ENCODE results near the gene CCNT2. TPM values are rescaled to one million over a fixed set of nuclear protein-coding genes. Genes with fewer than 3 reads are reported as not detected.

CCNT2 gene
- polyA plus RNA-seq, 1 donor: 46.9 TPM

DNA sequence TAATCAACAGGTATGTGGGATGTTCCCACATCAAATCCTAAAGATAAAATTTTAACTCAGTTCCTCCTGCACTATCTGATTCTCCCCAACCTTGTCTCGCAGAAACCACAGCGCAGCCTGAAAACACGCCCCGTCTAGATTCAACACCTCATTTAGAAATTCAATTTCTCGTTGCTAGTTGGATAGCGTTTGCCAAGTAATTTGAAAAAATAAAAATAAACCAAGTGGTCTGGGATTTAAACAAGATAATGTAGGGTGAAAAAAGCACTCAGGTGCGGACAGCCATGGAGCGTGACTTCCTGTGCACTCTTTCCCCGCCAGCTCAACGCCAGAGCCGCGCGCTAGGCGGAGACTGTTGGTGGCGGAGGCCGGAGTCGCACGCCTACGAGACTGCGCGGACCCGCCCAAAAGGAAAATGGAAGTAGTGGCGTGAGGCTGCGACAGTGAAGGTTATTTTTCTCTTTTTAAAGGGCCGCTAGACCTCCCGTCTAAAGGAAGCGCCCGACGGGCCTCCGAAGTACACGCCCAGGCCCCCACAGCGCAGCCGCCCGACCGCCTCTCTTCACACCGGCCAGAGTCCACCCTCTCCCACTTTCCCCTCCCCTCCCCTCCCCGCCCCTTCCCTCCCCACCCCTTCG is 615 bp upstream of the CCNT2 start:
- Histone ChIP-seq H3K27me3 (ENCODE audit: control insufficient read depth, insufficient read depth, low read length) (no peaks in the 10 kb centered on the region), H3K4me1 (ENCODE audit: control insufficient read depth, insufficient read depth, low read length) (no peaks in the 10 kb centered on the region), H3K9me3 (ENCODE audit: control insufficient read depth, low read depth, low read length) (peaks cover 6% of the 10 kb centered on the region), H3K36me3 (ENCODE audit: control insufficient read depth, insufficient read depth, low read length) (no peaks in the 10 kb centered on the region), H3K4me3 (ENCODE audit: low read length) (peak overlapping the region; percentile 53), H3K27ac (ENCODE audit: low read length) (peak overlapping the region; percentile 89)
- no CpG with 5 or more reads among the region's 38 CpGs for WGBS (ENCODE audit: insufficient coverage, low lambda C conversion rate)
- peak in 1 of 2 donors; percentile 99 for DNase-seq

DNA sequence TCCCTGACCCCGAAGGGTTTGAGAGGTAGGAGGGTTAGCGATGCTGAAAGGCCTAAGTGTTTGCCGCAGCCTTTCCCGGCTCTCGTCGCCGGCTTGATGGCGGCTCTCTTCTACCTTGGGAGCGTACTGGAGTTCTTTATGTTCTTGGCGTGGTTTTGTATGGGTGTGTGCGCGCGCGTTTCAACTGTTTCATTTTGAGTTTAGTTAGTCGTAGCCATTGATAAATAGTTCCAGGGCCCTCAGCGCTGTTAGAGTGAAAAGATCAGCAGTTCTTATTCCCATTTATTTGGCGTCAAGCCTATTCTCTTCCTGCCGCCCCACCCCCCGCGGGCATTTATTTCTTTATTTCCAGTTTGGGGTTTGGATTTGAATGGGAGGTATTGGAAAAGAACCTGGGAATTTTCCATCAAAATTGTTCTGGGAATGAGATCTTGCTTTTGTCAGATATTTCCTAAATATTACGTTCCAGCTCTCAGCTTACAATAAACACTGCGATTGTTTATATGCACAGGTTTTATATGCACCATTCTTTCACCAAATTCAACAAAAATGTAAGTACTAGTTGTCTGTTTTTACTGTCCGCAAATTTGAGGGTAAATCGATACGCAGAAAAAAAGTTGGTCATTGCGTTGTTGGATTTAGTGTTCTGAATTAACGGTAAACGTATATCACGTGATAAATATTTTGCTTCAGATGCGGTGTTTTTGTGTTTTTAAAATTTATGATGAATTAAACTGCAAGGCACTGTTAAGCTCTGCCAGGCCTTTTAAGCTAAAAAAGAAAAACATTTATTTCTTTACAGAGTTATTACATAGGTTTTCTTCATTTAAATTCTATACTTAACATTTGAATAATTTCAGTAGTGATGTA is 954 bp downstream of the CCNT2 start:
- peak overlapping the region; percentile 89 for H3K27ac ChIP-seq (ENCODE audit: low read length)
- peak overlapping the region; percentile 97 for H3K4me3 ChIP-seq (ENCODE audit: low read length)
- peak; percentile 9 to 10 for DNase-seq
- peaks cover 4% of the 10 kb centered on the region for H3K36me3 ChIP-seq (ENCODE audit: control insufficient read depth, insufficient read depth, low read length)
- no peaks in the 10 kb centered on the region for H3K9me3 ChIP-seq (ENCODE audit: control insufficient read depth, low read depth, low read length)
- WGBS (ENCODE audit: insufficient coverage, low lambda C conversion rate): 0% methylated on average over 6 of the region's 30 CpGs
- H3K4me1 ChIP-seq (ENCODE audit: control insufficient read depth, insufficient read depth, low read length): no peaks in the 10 kb centered on the region
- no peaks in the 10 kb centered on the region for H3K27me3 ChIP-seq (ENCODE audit: control insufficient read depth, insufficient read depth, low read length)

DNA sequence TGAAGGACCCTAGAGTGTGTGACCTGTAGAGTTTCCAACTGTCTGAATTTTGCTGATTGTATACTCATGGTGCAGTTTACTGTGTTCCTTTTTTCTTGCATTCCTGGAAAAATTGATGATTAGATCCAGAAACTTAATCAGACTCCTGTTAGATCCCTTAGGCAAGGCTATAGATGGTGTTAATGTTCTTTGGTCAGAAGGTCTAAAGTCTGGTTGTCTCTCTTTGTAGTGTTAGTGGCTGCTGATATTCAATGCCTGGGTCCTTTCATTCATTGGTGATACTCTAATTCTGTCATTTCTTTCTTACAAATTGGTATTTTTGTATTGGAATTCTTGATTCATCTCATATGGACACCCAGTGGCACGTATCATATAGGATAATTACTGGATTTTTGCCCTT is 6.3 kb downstream of the CCNT2 start:
- H3K36me3 ChIP-seq (ENCODE audit: control insufficient read depth, insufficient read depth, low read length): peaks cover 10% of the 10 kb centered on the region
- no peak overlapping the region for H3K4me3 ChIP-seq (ENCODE audit: low read length)
- H3K9me3 ChIP-seq (ENCODE audit: control insufficient read depth, low read depth, low read length): no peaks in the 10 kb centered on the region
- no peak overlapping the region for H3K27ac ChIP-seq (ENCODE audit: low read length)
- H3K27me3 ChIP-seq (ENCODE audit: control insufficient read depth, insufficient read depth, low read length): no peaks in the 10 kb centered on the region
- 100% methylated on average over 1 of the region's 1 CpG for WGBS (ENCODE audit: insufficient coverage, low lambda C conversion rate)
- no peaks in the 10 kb centered on the region for H3K4me1 ChIP-seq (ENCODE audit: control insufficient read depth, insufficient read depth, low read length)
- DNase-seq: no peak

DNA sequence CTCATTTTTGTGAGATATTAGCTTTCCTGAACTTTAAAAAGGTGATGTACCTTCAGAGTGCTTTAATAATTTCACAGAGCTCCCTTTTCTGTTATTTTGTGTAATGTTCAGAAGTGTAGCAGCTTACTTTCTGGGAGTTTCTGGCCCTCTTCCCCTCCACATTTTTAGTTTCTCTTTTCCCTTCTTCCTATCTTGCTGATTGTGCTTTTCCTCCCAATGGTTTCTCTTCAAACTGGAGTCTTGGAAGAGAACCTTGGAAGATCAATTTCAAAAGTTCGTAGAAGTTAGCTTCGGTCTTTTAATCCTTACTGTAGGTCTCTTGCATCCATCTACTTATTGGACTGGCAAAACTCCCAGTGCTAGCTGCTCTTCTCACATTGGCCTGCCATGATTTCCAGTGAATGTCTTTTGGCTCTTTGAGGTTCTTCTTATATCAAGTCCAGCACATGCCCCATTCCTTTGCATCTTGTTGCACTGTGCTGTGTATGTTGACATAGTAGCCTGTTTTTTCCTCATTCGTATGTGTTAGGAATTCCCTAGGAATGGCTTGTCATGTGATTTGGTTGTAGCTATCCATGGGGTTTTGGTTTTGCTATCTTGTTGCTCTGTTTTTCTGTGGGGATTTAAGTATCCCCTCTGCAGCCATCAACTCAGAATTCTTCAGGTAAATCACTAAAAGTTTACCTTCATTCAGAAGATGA is 7.8 kb downstream of the CCNT2 start:
- no peak for DNase-seq
- H3K4me1 ChIP-seq (ENCODE audit: control insufficient read depth, insufficient read depth, low read length): no peaks in the 10 kb centered on the region
- 20% methylated on average over 1 of the region's 3 CpGs for WGBS (ENCODE audit: insufficient coverage, low lambda C conversion rate)
- no peaks in the 10 kb centered on the region for H3K27me3 ChIP-seq (ENCODE audit: control insufficient read depth, insufficient read depth, low read length)
- no peaks in the 10 kb centered on the region for H3K9me3 ChIP-seq (ENCODE audit: control insufficient read depth, low read depth, low read length)
- H3K27ac ChIP-seq (ENCODE audit: low read length): no peak overlapping the region
- no peak overlapping the region for H3K4me3 ChIP-seq (ENCODE audit: low read length)
- H3K36me3 ChIP-seq (ENCODE audit: control insufficient read depth, insufficient read depth, low read length): peaks cover 10% of the 10 kb centered on the region

DNA sequence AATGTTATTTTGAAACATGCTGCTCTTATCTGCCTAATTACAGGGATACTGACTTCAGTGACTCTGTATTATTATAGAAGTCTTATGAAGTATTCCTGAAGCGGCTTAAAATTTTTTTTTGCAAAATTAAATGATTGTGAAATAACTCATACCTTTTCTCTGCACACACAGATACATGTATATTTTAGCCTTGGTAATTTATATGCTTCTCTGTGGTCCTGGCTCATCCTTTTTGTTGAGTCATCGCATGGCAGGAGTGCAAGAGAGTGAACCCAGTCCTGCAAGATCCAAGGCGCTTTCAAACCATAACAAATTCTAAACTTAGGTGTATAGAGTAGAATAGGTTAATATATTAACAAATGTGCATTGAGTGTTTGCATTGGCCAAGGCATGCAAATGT is 8.6 kb downstream of the CCNT2 start:
- no peak overlapping the region for H3K27ac ChIP-seq (ENCODE audit: low read length)
- no peaks in the 10 kb centered on the region for H3K4me1 ChIP-seq (ENCODE audit: control insufficient read depth, insufficient read depth, low read length)
- DNase-seq: no peak

DNA sequence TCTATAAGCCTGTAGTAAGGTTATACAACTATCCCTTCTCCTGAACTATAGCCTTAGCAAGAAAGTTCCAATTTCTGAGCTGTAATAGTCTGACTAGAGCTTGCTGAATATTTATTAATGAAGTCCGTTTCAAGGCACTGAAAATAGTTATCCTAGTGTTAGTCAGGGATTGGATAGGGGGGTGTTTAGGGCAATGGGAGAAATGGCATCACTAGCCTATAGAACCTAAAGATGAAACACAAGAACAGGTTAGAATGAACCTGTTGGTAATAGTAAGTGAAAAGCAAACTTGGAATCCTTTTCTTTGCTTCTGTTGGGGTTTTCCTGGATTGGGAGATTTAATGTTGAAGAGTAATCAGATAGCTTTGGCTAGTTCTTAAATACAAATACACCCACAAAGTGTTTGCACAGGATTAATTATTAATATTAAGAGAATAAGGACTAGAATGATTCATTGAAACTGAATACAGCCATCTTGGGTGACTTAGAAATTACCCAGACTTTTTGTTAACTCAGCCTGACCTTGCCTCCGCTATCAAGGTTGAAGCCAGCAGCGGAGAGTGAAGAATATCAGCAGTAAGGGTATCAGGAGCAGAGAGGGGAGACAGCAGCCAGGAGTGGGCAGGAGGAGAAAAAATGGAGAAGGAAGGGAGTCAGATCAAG is 14.4 kb downstream of the CCNT2 start:
- DNase-seq: no peak
- 69% methylated on average over 3 of the region's 3 CpGs for WGBS (ENCODE audit: insufficient coverage, low lambda C conversion rate)
- Histone ChIP-seq H3K9me3 (ENCODE audit: control insufficient read depth, low read depth, low read length) (no peaks in the 10 kb centered on the region), H3K4me3 (ENCODE audit: low read length) (no peak overlapping the region), H3K36me3 (ENCODE audit: control insufficient read depth, insufficient read depth, low read length) (peaks cover 15% of the 10 kb centered on the region), H3K27me3 (ENCODE audit: control insufficient read depth, insufficient read depth, low read length) (no peaks in the 10 kb centered on the region), H3K27ac (ENCODE audit: low read length) (no peak overlapping the region), H3K4me1 (ENCODE audit: control insufficient read depth, insufficient read depth, low read length) (peaks cover 2% of the 10 kb centered on the region)

More for the DNA sequence above, 8.6 kb downstream of the CCNT2 start:
- Histone ChIP-seq H3K9me3 (ENCODE audit: control insufficient read depth, low read depth, low read length) (no peaks in the 10 kb centered on the region), H3K27me3 (ENCODE audit: control insufficient read depth, insufficient read depth, low read length) (no peaks in the 10 kb centered on the region), H3K36me3 (ENCODE audit: control insufficient read depth, insufficient read depth, low read length) (peaks cover 15% of the 10 kb centered on the region), H3K4me3 (ENCODE audit: low read length) (no peak overlapping the region)
- 80% methylated on average over 1 of the region's 3 CpGs for WGBS (ENCODE audit: insufficient coverage, low lambda C conversion rate)

DNA sequence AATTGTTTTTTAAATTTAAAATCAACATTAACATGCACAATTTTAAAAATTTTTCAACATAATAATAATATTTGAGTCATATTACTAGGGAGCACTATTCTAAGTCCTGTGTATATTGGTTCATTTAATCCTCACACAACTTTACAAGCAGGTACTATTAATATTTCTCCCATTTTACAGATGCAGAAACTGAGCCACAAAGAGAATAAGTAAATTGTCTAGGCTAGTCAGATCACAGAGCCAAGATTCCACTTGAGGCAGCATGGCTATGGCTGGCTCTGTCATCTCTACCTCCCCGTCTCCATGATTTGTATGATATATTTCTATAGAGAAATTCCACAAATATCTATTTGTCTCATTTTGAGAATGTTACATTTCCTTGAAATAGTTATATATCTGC is 15.1 kb downstream of the CCNT2 start:
- H3K27ac ChIP-seq (ENCODE audit: low read length): no peak overlapping the region
- no peaks in the 10 kb centered on the region for H3K27me3 ChIP-seq (ENCODE audit: control insufficient read depth, insufficient read depth, low read length)
- WGBS (ENCODE audit: insufficient coverage, low lambda C conversion rate): 100% methylated on average over 1 of the region's 1 CpG
- H3K36me3 ChIP-seq (ENCODE audit: control insufficient read depth, insufficient read depth, low read length): peaks cover 18% of the 10 kb centered on the region
- H3K4me1 ChIP-seq (ENCODE audit: control insufficient read depth, insufficient read depth, low read length): peaks cover 2% of the 10 kb centered on the region
- H3K9me3 ChIP-seq (ENCODE audit: control insufficient read depth, low read depth, low read length): no peaks in the 10 kb centered on the region
- H3K4me3 ChIP-seq (ENCODE audit: low read length): no peak overlapping the region
- no peak for DNase-seq

DNA sequence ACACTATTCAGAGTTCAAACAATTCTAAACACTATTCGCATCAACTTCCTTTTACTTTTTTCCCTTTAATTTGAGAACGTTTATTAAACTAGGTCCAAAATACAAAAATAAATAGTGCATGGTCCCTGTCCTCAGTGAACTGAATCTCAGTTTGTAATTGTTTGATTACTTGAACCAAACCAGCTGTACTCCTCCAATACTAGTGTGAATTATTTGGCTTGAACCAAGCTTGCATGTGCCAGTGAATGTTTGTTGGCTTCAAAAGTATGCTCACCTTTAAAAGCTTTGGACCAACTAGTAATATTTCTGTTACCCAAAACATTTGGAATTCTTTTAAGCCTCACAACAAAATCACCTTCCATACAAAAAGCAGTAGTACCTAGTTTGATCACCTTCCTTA is 15.5 kb downstream of the CCNT2 start:
- no peak overlapping the region for H3K4me3 ChIP-seq (ENCODE audit: low read length)
- WGBS (ENCODE audit: insufficient coverage, low lambda C conversion rate): 80% methylated on average over 1 of the region's 2 CpGs
- no peak for DNase-seq

DNA sequence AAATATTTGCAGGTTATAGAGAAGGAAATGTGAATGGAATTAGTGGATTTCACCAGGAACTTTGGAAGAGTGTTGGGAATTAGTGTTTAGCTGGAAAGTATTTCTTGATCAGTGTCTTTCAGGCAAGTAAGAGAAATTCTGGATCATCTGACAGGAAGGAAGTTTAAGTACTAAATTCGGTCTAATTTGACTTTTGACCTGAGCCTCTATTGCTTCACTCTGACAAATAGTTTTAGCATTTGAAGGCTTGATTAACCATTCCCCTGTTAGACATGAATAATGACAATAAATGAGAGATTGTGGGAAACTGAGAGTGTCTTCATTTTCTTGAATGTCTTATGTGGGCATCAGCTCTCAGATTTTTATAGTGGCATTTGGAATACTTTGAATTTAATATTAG is 16.0 kb downstream of the CCNT2 start:
- WGBS (ENCODE audit: insufficient coverage, low lambda C conversion rate): 25% methylated on average over 1 of the region's 1 CpG

More for the DNA sequence above, 15.5 kb downstream of the CCNT2 start:
- H3K36me3 ChIP-seq (ENCODE audit: control insufficient read depth, insufficient read depth, low read length): peaks cover 19% of the 10 kb centered on the region
- H3K27ac ChIP-seq (ENCODE audit: low read length): no peak overlapping the region
- no peaks in the 10 kb centered on the region for H3K9me3 ChIP-seq (ENCODE audit: control insufficient read depth, low read depth, low read length)
- H3K27me3 ChIP-seq (ENCODE audit: control insufficient read depth, insufficient read depth, low read length): no peaks in the 10 kb centered on the region
- peaks cover 2% of the 10 kb centered on the region for H3K4me1 ChIP-seq (ENCODE audit: control insufficient read depth, insufficient read depth, low read length)

DNA sequence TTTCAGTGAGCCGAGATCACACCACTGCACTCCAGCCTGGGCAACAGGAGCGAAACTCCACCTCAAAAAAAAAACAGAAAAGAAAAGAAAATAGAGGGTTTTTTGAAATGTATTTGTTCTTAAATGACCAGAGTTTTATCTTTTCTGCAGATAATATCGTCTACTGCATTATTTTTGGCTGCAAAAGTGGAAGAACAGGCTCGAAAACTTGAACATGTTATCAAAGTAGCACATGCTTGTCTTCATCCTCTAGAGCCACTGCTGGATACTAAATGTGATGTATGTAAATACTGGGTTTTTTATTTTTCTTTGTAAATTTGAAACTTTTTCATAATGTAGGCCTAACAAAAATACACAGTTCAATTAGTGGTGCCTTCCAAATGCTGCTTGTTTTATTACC is 18.1 kb downstream of the CCNT2 start:
- peaks cover 2% of the 10 kb centered on the region for H3K4me1 ChIP-seq (ENCODE audit: control insufficient read depth, insufficient read depth, low read length)
- H3K27ac ChIP-seq (ENCODE audit: low read length): no peak overlapping the region
- H3K9me3 ChIP-seq (ENCODE audit: control insufficient read depth, low read depth, low read length): no peaks in the 10 kb centered on the region
- peaks cover 37% of the 10 kb centered on the region for H3K36me3 ChIP-seq (ENCODE audit: control insufficient read depth, insufficient read depth, low read length)
- DNase-seq: no peak
- no peak overlapping the region for H3K4me3 ChIP-seq (ENCODE audit: low read length)
- H3K27me3 ChIP-seq (ENCODE audit: control insufficient read depth, insufficient read depth, low read length): no peaks in the 10 kb centered on the region
- WGBS (ENCODE audit: insufficient coverage, low lambda C conversion rate): 100% methylated on average over 1 of the region's 4 CpGs

More for the DNA sequence above, 16.0 kb downstream of the CCNT2 start:
- H3K4me3 ChIP-seq (ENCODE audit: low read length): no peak overlapping the region
- peaks cover 2% of the 10 kb centered on the region for H3K4me1 ChIP-seq (ENCODE audit: control insufficient read depth, insufficient read depth, low read length)
- H3K9me3 ChIP-seq (ENCODE audit: control insufficient read depth, low read depth, low read length): no peaks in the 10 kb centered on the region
- DNase-seq: no peak
- peaks cover 24% of the 10 kb centered on the region for H3K36me3 ChIP-seq (ENCODE audit: control insufficient read depth, insufficient read depth, low read length)
- H3K27ac ChIP-seq (ENCODE audit: low read length): no peak overlapping the region
- no peaks in the 10 kb centered on the region for H3K27me3 ChIP-seq (ENCODE audit: control insufficient read depth, insufficient read depth, low read length)

All from large intestine (tissue), 3 donors.